GM12878 (cell line): ENCODE results near the gene BICRA. TPM values are rescaled to one million over a fixed set of nuclear protein-coding genes. Genes with fewer than 3 reads are reported as not detected.

Experiments used
- ATAC-seq: fragments of 200-7000 bp; cut with Tn5 transposase; 3 replicates; pipeline ENCODE4 v1.9.1; 2020; ENCODE audit warnings: mild to moderate bottlenecking, moderate library complexity
- BruUV-seq: library from RNA; stranded (reverse); fragments of 400-500 nt; replicated peaks from 2 replicates; lab custom pipeline; 2021; lab: Mats Ljungman, UMichigan
- CTCF ChIA-PET: fragments of 300-600 bp; sonication (Branson Sonifier 250); formaldehyde crosslinking; extraction: SDS; loops from one replicate; lab custom pipeline; 2021; ENCODE audit warnings: inconsistent platforms; lab: Yijun Ruan, JAX
- POLR2A ChIA-PET: fragments of 350-600 bp; formaldehyde crosslinking; extraction: SDS; loops from one replicate; lab custom pipeline; 2021; ENCODE audit warnings: inconsistent platforms; lab: Charles Lee
- RAD21 ChIA-PET: fragments of 300-600 bp; sonication (Branson Sonifier 250); formaldehyde crosslinking; loops from one replicate; lab custom pipeline; 2023; ENCODE audit warnings: antibody characterized with exemption; ENCODE audit not compliant: unreplicated experiment; lab: Charles Lee
- SMC1A ChIA-PET: fragments of 300-600 bp; sonication (Branson Sonifier 250); formaldehyde crosslinking; loops from one replicate; lab custom pipeline; 2023; ENCODE audit not compliant: unreplicated experiment, uncharacterized antibody; lab: Charles Lee
- DNase-seq: peaks from one replicate; pipeline ENCODE4 v3.0.0-alpha.2; 2011; ENCODE audit warnings: low read depth, low spot score
- FAIRE-seq: peaks from 3 replicates; lab custom pipeline; 2011; peaks lifted over from hg19 to GRCh38; lab: Jason Lieb, UNC
- H2AFZ ChIP-seq: 2 replicates; pipeline ENCODE4 v1.6.0; 2011; ENCODE audit warnings: low read depth, low read length, control low read depth; ENCODE audit not compliant: control insufficient read depth
- H3K27ac ChIP-seq: 2 replicates; pipeline ENCODE4 v1.5.1; 2011; ENCODE audit warnings: control low read depth; ENCODE audit not compliant: control insufficient read depth, insufficient read depth
- H3K27me3 ChIP-seq, 2 experiments: replicated peaks in 1 of 2; 2 replicates each; pipeline versions ENCODE4 v1.6.0 to v1.6.1; 2011; ENCODE audit warnings: low read length in 1 of 2; ENCODE audit not compliant: control insufficient read depth in 2 of 2, insufficient read depth in 2 of 2
- H3K36me3 ChIP-seq, 2 experiments: 2 replicates each; pipeline ENCODE4 v1.5.1; 2011; ENCODE audit warnings: low read length in 1 of 2; ENCODE audit not compliant: control insufficient read depth in 2 of 2, insufficient read depth in 2 of 2
- H3K4me1 ChIP-seq: 2 replicates; pipeline ENCODE4 v1.6.1; 2011; ENCODE audit warnings: mild to moderate bottlenecking, low read length, moderate library complexity, mixed read lengths; ENCODE audit not compliant: control insufficient read depth, insufficient read depth
- H3K4me2 ChIP-seq: 2 replicates; pipeline ENCODE4 v1.6.0; 2011; ENCODE audit warnings: control low read depth; ENCODE audit not compliant: control insufficient read depth, insufficient read depth
- H3K4me3 ChIP-seq: fragments of 200-600 bp; sonication (generic); 2 replicates; pipeline ENCODE4 v1.5.1; 2016
- H3K79me2 ChIP-seq: 2 replicates; pipeline ENCODE4 v1.6.0; 2011; ENCODE audit warnings: low read length; ENCODE audit not compliant: control insufficient read depth, insufficient read depth
- H3K9ac ChIP-seq: 2 replicates; pipeline ENCODE4 v1.8.0; 2011; ENCODE audit warnings: low read length, control low read depth, mixed read lengths; ENCODE audit not compliant: control insufficient read depth, insufficient read depth
- H3K9me3 ChIP-seq: replicated peaks from 3 replicates; pipeline ENCODE4 v1.5.1; 2011; ENCODE audit warnings: mild to moderate bottlenecking, low read length; ENCODE audit not compliant: control insufficient read depth, insufficient read depth
- H4K20me1 ChIP-seq: 2 replicates; pipeline ENCODE4 v1.6.0; 2011; ENCODE audit not compliant: control insufficient read depth, insufficient read depth
- ATF7 ChIP-seq: fragments of 450-650 bp; IDR thresholded peaks from 2 replicates; pipeline ENCODE4 v1.6.1; 2016; ENCODE audit warnings: low read depth, mild to moderate bottlenecking
- CBFB ChIP-seq: IDR thresholded peaks from 2 replicates; pipeline ENCODE4 v1.6.1; 2016; ENCODE audit warnings: antibody characterized with exemption, low read depth
- CREM ChIP-seq: IDR thresholded peaks from 2 replicates; pipeline ENCODE4 v1.6.1; 2014; ENCODE audit warnings: antibody characterized with exemption, low read depth
- HDGF ChIP-seq: fragments of 450-650 bp; IDR thresholded peaks from 2 replicates; pipeline ENCODE4 v1.6.1; 2016; ENCODE audit warnings: antibody characterized with exemption
- MTA2 ChIP-seq: fragments of 450-650 bp; IDR thresholded peaks from 2 replicates; pipeline ENCODE4 v1.6.1; 2016; ENCODE audit warnings: low read depth, mild to moderate bottlenecking, moderate library complexity
- MTA3 ChIP-seq: IDR thresholded peaks from 2 replicates; pipeline ENCODE4 v1.6.1; 2012; ENCODE audit warnings: low read length, inconsistent platforms, borderline replicate concordance
- WGBS: methylation state at CpG from one replicate; pipeline ENCODE4 v1.1.6; 2016; ENCODE audit warnings: low lambda C conversion rate; ENCODE audit not compliant: insufficient replicate concordance, insufficient coverage; ENCODE audit errors: missing lambda C conversion rate; 5-methylcytosine and 5-hydroxymethylcytosine counted together
- in situ Hi-C: fragments of 300-500 bp; cut with MboI; formaldehyde crosslinking; loops from 9 replicates; pipeline ENCODE4 v1.14.3; 2018; ENCODE audit warnings: mixed read lengths
- intact Hi-C: fragments of 100-400 bp; cut with micrococcal nuclease; formaldehyde crosslinking; loops from one replicate; pipeline ENCODE4 v1.14.2; 2022; ENCODE audit not compliant: unreplicated experiment
- polyA plus RNA-seq, 11 experiments: library from polyadenylated mRNA; depleted of rRNA in 4 of 11; unstranded in 6 of 11; stranded (reverse) in 5 of 11; fragments of >200 nt; fragmentation: Nextera tagmentation in 4 of 11; fragmentation: Illumina TruSeq in 1 of 11; extraction: Ambion mirVana in 4 of 11; extraction: Trizol in 1 of 11; gene quantifications; 1 replicate in 1 of 11; 2 replicates in 10 of 11; pipeline versions ENCODE4 v1.2.1 to v1.2.3, GENCODE V29; 2011 to 2016; ENCODE audit warnings: inconsistent platforms in 2 of 11, missing spikeins in 2 of 11, low read depth in 1 of 11
- total RNA-seq, 4 experiments: library from RNA; depleted of rRNA in 3 of 4; stranded (reverse); fragments of >200 nt in 3 of 4; fragmentation: Illumina TruSeq in 1 of 4; extraction: Trizol in 1 of 4; gene quantifications; 2 replicates each; pipeline versions ENCODE4 v1.2.1 to v1.2.3, GENCODE V29; 2013 to 2021
- TF ChIP-seq, protein P1 (sequence below): fragments of 450-650 bp; IDR thresholded peaks from 2 replicates; pipeline ENCODE4 v1.6.1; 2017; ENCODE audit warnings: mild to moderate bottlenecking, low read depth, inconsistent platforms; ENCODE audit not compliant: poor library complexity, severe bottlenecking

BICRA gene
- total and polyA plus RNA-seq, 10 of the 15 experiments (the other 5 are each of a cell fraction or from before 2014, with no cell fraction given): 0.11 to 15.3 (median 1.3) TPM

DNA sequence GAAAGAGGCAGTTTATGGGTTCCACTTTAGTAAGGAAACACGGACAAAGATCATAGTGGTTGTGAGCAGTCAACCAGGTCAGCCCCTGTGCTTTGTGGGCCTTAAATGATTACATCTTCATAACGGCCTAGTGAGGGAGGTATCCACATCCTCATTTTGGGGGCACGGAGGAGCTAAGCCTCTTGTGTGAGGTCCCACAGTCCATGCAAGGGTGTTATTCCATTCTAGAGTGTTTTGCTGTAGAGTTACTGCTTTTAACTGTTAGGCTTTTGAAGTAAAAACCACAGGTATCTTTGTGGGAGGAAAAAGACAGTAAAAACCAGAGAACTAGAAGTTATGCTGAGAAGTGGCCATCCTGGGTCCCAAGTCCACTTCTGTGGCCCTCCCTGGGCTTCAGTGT lies 140.4 kb downstream of the BICRA start (continued):
- TF ChIP-seq, protein P1, sequence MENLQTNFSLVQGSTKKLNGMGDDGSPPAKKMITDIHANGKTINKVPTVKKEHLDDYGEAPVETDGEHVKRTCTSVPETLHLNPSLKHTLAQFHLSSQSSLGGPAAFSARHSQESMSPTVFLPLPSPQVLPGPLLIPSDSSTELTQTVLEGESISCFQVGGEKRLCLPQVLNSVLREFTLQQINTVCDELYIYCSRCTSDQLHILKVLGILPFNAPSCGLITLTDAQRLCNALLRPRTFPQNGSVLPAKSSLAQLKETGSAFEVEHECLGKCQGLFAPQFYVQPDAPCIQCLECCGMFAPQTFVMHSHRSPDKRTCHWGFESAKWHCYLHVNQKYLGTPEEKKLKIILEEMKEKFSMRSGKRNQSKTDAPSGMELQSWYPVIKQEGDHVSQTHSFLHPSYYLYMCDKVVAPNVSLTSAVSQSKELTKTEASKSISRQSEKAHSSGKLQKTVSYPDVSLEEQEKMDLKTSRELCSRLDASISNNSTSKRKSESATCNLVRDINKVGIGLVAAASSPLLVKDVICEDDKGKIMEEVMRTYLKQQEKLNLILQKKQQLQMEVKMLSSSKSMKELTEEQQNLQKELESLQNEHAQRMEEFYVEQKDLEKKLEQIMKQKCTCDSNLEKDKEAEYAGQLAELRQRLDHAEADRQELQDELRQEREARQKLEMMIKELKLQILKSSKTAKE: no peak
- TF ChIP-seq CREM: peak; percentile 65
- peak; percentile 37; the same call in 1 of the 2 replicates for TF ChIP-seq MTA2
- peak; percentile 88; the same call in 1 of the 2 replicates for TF ChIP-seq MTA3
- no peak for TF ChIP-seq CBFB
- TF ChIP-seq, all 136 proteins: peak for 26

DNA sequence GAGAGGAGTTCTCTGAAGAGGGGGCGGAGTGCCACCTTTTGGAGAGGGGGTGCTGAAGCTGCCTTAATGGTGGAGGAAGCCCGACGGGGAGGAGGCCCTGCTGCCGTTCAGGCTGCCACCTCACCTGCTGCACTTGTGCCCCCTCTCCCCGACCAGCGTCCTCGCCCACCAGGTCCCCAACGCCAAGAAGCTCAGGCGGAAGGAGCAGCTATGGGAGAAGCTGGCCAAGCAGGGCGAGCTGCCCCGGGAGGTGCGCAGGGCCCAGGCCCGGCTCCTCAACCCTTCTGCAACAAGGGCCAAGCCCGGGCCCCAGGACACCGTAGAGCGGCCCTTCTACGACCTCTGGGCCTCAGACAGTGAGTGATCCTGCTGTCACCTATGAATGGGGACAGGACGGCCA lies 141.8 kb downstream of the BICRA start:
- no peak for FAIRE-seq
- ATAC-seq: no peak

More for the DNA sequence above, 141.8 kb downstream of the BICRA start:
- in situ Hi-C loops (no loop called here), intact Hi-C loops (no loop called here)
- over 99% methylated on average over 18 of the region's 18 CpGs for WGBS
- Histone ChIP-seq H3K79me2 (peaks cover 23% of the 10 kb centered on the region), H3K4me3 (no peak overlapping the region), H3K4me1 (peaks cover 6% of the 10 kb centered on the region), H3K9ac (no peak overlapping the region), H3K36me3 (peaks cover 25 to 40% of the 10 kb centered on the region in 2 experiments), H3K4me2 (no peak overlapping the region), H3K9me3 (no peaks in the 10 kb centered on the region), H2AFZ (no peak overlapping the region), H3K27me3 (no peaks in the 10 kb centered on the region), H4K20me1 (no peaks in the 10 kb centered on the region), H3K27ac (no peak overlapping the region)
- ChIA-PET POLR2A (no interaction called here), CTCF (interaction anchor here (1.5 kb wide), 1 partner anchor 15 kb away, joined by 5 read pairs; no protein-coding TSS in a partner anchor), SMC1A (interaction anchor here (0.5 kb wide), 1 partner anchor 151 kb away, joined by 5 read pairs; no protein-coding TSS in a partner anchor), RAD21 (no interaction called here)
- no TSS peak for BruUV-seq
- DNase-seq: no peak
- TF ChIP-seq ATF7 (no peak), HDGF (no peak)
